ENCODE data around the gene ZBTB21.

The ZBTB21 gene

GRCh38 chr21:42039470-42039901 lies 29.3 kb upstream of the ZBTB21 start:
- DNase-seq, result no peak

- no peak for DNase-seq
Observed at GRCh38 chr21:42038826-42039425, 28.8 kb upstream of the ZBTB21 start.

GRCh38 chr21:42038393-42038792 lies 28.2 kb upstream of the ZBTB21 start:
- no peak for DNase-seq

GRCh38 chr21:42037943-42038342 lies 27.8 kb upstream of the ZBTB21 start:
- DNase-seq, result no peak

GRCh38 chr21:42037516-42037915 lies 27.4 kb upstream of the ZBTB21 start:
- no peak for DNase-seq

- DNase-seq, result no peak
Observed at GRCh38 chr21:42036313-42036712, 26.2 kb upstream of the ZBTB21 start.

- no peak for DNase-seq
Observed at GRCh38 chr21:42032968-42033367, 22.8 kb upstream of the ZBTB21 start.

- DNase-seq, result no peak
Observed at GRCh38 chr21:42032266-42032665, 22.1 kb upstream of the ZBTB21 start.

- no peak for DNase-seq
Observed at GRCh38 chr21:42031816-42032215, 21.7 kb upstream of the ZBTB21 start.

- DNase-seq, result no peak
Observed at GRCh38 chr21:42031241-42031640, 21.1 kb upstream of the ZBTB21 start.

GRCh38 chr21:42030311-42030710 lies 20.2 kb upstream of the ZBTB21 start:
- no peak for DNase-seq

GRCh38 chr21:42028766-42029425 lies 18.7 kb upstream of the ZBTB21 start:
- no peak for DNase-seq

- no peak for DNase-seq
Observed at GRCh38 chr21:42027822-42028765, 17.9 kb upstream of the ZBTB21 start.

- DNase-seq, result no peak
Observed at GRCh38 chr21:42027085-42027821, 17.1 kb upstream of the ZBTB21 start.

GRCh38 chr21:42026082-42026435 lies 15.9 kb upstream of the ZBTB21 start:
- DNase-seq, result no peak

- DNase-seq, result no peak
Observed at GRCh38 chr21:42025376-42026081, 15.4 kb upstream of the ZBTB21 start.

- no peak for DNase-seq
Observed at GRCh38 chr21:42022906-42023305, 12.7 kb upstream of the ZBTB21 start.

GRCh38 chr21:42022091-42022430 lies 11.9 kb upstream of the ZBTB21 start:
- DNase-seq, result no peak

- no peak for DNase-seq
Observed at GRCh38 chr21:42021371-42022090, 11.4 kb upstream of the ZBTB21 start.

- no peak for DNase-seq
Observed at GRCh38 chr21:42019706-42020105, 9.5 kb upstream of the ZBTB21 start.

GRCh38 chr21:42019101-42019605 lies 9.0 kb upstream of the ZBTB21 start:
- no peak for DNase-seq

GRCh38 chr21:42017022-42017421 lies 6.9 kb upstream of the ZBTB21 start:
- DNase-seq, result no peak

Data from activated CD4-positive, alpha-beta T cell treated with anti-CD3 and anti-CD28 coated beads for 48 hours (primary cell).